ENCODE data around the gene RPS6KB2.
"Not testable (repeated sequence)": the region's sequence is repeated elsewhere in the genome, so short reads cannot be mapped to it uniquely, and the experiment has no call there.

The RPS6KB2 gene

DNA sequence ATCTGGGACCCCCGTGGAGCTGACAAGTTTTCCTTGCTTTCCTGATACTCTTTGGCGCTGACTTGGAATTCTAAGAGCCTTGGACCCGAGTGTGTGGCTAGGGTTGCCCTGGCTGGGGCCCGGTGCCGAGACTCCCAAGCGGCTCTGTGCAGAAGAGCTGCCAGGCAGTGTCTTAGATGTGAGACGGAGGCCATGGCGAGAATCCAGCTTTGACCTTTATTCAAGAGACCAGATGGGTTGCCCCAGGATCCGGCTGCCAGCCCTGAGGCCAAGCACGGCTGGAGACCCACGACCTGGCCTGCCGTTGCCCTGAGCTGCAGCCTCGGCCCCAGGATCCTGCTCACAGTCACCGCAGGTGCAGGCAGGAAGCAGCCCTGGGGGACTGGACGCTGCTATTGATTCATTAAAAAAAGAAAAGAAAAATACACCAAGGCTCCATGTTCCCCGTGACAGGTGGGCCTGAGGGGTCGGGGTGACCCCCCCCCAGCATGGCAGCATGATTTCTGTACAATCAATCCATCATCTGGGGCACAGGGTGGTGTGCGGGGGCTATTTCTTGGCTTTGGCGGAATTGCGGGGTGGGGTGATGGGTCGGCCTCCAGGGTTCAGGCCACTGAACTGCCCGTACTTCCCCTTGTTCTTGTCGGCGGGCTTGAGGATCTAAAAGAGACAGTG lies 30.2 kb upstream of the RPS6KB2 start:
- no peak for DNase-seq

- DNase-seq = no peak
These were observed 29.4 kb upstream of the RPS6KB2 start for GRCh38 chr11:67398661-67399563.

DNA sequence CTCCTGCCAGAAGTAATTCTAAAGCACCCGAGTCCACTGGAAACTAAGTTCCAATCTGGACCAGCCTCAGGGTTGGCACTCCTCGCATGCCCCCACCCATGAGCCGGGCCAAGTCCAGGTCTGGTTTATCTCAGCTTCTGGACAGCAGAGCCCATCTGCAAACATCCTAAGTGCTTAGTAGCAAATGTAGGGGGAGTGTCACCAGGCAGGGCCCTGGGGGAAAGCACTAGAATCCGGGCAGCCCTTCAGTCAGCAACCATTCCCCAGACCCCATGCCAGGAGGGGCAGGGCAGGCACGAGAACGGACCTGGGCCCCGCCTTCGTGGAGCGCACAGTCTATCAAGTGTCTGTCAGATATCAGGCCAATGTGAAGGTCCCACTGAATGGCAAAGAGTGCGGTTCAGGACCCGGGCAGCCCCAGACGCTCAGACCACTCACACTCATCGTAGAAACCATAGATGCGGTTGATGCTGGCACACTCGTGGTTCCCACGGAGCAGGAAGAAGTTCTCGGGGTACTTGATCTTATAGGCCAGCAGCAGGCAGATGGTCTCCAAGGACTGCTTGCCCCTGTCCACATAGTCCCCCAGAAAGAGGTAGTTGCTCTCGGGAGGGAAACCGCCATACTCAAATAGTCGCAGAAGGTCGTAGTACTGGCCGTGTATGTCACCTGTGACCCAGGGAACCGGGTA lies 27.9 kb upstream of the RPS6KB2 start:
- no peak for DNase-seq

- no peak for DNase-seq
These were observed 27.3 kb upstream of the RPS6KB2 start for GRCh38 chr11:67400942-67401494.

DNA sequence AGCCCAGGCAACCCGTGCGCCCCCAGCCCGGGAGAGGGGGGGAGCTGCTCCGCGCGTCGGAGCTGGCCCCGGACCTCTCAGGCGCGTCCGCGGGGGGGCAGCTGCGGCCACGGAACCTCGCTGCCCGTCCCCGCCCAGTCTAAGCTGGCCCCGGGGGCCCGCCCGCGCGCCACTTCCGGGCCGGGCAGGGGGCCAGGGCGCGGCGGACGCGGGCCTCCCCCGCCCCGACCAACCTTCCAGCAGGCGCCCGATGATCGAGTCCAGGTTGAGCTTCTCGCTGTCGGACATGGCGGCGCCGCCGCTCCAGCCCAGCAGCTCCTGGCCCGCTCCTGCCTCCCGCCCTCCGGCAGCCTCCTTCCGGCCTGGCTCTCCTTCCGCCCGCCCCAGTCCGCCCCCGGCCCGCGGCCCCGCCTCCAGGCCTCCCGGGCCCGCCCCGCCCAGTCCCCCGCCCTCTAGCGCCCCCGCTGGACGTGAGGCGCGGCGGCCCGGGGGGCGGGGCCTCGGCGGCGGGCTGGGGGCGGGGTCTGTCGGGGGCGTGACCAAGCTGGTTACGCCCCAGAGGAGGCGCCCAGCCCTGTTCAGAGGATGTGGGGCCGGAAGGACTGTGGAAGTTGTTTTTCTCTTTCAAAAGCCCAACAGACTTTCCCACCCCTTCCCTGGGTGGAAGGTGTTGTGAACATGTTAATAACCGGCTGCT lies 26.7 kb upstream of the RPS6KB2 start, which contains the start of gene PPP1CA:
TSS of gene PPP1CA (minus strand) at position 364 of the 697 bp plus-strand sequence. CDS start at position 288, 76 bp downstream.
- peak; percentile 100 for DNase-seq

GRCh38 chr11:67402192-67402839 lies 26.0 kb upstream of the RPS6KB2 start:
- not testable (repeated sequence) for DNase-seq

DNA sequence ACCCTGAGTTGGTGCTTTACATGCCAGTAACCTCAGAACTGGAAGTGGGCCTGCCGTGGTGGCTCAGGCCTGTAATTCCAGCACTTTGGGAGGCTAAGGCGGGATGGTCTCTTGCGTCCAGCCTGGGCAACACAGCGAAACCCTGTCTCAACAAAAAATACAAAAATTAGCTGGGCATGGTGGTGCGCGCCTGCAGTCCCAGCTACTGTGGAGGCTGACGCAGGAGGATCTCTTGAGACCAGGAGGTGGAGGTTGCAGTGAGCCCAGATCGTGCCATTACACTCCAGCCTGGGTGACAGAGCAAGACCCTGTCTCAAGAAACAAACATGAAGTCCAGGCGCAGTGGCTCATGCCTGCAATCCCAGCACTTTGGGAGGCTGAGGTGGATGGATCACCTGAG lies 25.2 kb upstream of the RPS6KB2 start:
- DNase-seq = not testable (repeated sequence)

DNA sequence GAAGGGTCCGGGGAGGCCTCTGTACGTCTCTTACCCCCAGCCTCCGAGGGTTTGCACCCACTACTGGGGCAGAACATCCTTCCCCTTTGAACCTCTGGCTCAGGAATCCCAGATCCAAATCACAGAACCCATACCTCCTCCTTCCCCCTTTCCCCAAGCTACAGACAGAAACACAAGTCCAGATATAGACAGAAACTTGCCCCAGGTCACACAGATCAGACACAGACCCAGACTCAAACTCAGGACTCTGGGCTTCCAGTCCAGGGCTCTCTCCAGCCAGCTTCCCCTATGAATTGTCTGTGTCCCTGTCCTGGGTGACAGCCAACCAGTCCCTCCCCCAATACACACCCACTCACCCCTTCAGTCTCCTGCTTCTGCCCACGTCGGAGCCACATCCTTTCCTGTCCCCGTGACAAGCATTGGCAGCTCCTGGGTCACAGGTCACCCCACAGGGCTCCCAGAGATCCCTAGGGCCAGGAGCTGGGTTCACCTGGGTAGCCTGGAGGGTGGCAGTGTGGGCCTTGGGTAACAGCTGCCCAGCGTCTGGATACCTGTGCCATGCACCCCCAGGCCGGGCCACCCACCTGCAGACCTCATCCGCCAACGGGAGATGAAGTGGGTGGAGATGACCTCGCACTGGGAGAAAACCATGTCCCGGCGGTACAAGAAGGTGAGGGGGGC lies 23.6 kb upstream of the RPS6KB2 start:
- DNase-seq = no peak

- no peak for DNase-seq
These were observed 23.1 kb upstream of the RPS6KB2 start for GRCh38 chr11:67405196-67405567.

GRCh38 chr11:67405688-67406339 lies 22.5 kb upstream of the RPS6KB2 start:
- DNase-seq = no peak

GRCh38 chr11:67406420-67406968 lies 21.8 kb upstream of the RPS6KB2 start:
- no peak for DNase-seq

GRCh38 chr11:67406969-67407687 lies 21.2 kb upstream of the RPS6KB2 start:
- peak; percentile 89 for DNase-seq

- DNase-seq = no peak
These were observed 20.6 kb upstream of the RPS6KB2 start for GRCh38 chr11:67407688-67408163.

DNA sequence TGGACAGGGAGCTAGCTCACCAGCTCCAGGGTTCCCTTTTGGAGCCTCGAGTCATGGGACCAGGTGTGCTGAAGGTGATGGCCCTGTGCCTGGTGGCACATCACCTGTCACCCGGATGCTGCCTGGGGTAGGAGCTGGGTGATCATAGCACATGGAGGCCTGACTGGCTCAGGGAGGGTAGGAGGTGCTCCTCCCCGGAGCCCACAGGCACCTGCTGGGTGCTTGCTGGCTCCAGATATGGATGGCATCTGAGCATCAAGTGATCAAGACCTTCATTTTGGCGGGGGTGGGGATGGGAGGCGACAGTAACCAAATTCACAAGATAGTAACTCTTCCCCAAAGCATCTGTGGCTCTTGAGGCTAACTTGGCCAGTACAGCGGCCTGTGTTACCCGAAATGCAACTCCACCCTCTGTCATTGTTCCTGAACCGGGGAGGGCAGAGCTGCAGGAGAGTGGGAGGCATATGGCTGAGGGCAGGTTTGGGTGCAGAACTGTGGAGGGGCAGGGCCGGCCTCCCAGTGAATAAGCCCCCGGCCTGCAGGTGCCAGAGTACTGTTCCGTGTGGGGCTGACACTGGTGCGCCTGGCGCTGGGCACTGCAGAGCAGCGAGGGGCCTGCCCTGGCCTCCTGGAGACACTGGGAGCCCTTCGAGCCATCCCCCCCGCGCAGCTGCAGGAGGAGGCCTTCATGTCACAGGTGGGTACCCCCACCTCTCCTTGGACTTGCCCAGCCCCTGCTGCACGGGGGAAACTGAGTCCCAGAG lies 19.7 kb upstream of the RPS6KB2 start:
- no peak for DNase-seq

DNA sequence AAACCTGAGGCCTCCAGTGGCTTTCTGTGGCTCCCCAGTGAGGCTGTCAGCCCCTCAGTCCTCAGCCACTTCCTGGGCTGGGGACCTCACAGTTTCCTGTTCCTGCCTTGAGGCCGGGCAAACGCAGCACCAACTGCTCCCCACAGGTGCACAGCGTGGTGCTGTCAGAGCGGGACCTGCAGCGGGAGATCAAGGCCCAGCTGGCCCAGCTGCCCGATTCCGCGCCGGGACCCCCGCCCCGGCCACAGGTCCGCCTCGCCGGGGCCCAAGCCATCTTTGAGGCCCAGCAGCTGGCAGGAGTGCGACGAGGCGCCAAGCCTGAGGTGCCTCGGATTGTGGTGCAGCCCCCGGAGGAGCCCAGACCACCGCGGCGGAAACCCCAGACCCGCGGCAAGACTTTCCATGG lies 19.0 kb upstream of the RPS6KB2 start:
- no peak for DNase-seq

- DNase-seq = no peak
These were observed 18.4 kb upstream of the RPS6KB2 start for GRCh38 chr11:67409781-67410368.

DNA sequence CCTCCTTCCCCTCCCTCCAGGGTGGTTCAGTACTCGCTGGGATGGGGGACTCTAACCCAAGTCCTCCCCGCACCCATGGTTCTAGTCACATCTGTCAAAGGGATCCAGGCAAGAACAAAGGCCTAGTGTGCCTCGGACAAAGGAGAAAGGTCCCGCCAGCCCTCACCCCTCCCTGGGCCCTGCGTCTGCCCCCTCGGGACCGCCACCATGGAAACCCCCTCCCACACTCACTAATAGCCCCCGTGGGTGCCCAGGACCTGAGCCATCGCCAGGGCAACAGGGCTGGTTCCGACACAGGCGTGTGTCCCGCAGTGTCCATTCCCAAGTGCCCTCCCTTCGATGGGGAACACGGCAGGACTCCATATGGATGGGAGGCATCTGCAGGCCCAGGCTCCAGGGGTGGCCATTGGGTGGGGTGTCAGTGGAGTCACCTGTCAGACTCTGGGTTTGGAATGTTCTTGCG lies 17.9 kb upstream of the RPS6KB2 start:
- no peak for DNase-seq

Measured in 8988T (cell line).